Smooth muscle cell (in vitro differentiated cells): ENCODE data around the gene AGTR1. TPM values are rescaled to one million over a fixed set of nuclear protein-coding genes. Genes with fewer than 3 reads are reported as not detected.

Experiments
- DNase-seq: peaks from one replicate; lab custom pipeline; 2025; ENCODE audit not compliant: unreplicated experiment; lab: John Stamatoyannopoulos, UW
- H2AFZ ChIP-seq: fragments of 200-600 bp; sonication (generic); 2 replicates; pipeline ENCODE4 v1.6.0; 2016; ENCODE audit warnings: antibody characterized with exemption, low read depth, mild to moderate bottlenecking
- H3F3A ChIP-seq: fragments of 200-600 bp; sonication (generic); 2 replicates; pipeline ENCODE4 v1.6.0; 2017; ENCODE audit warnings: antibody characterized with exemption, low read depth
- H3K27ac ChIP-seq: fragments of 200-600 bp; sonication (generic); 2 replicates; pipeline ENCODE4 v1.5.1; 2016; ENCODE audit warnings: low read depth, mild to moderate bottlenecking
- H3K27me3 ChIP-seq: fragments of 200-600 bp; sonication (generic); 2 replicates; pipeline ENCODE4 v1.6.1; 2016; ENCODE audit warnings: low read depth, mild to moderate bottlenecking
- H3K36me3 ChIP-seq: fragments of 200-600 bp; sonication (generic); 2 replicates; pipeline ENCODE4 v1.5.1; 2016; ENCODE audit warnings: low read depth
- H3K4me1 ChIP-seq: fragments of 200-600 bp; sonication (generic); 2 replicates; pipeline ENCODE4 v1.5.1; 2016; ENCODE audit warnings: low read depth
- H3K4me2 ChIP-seq: fragments of 200-600 bp; sonication (generic); 2 replicates; pipeline ENCODE4 v1.6.0; 2016; ENCODE audit warnings: mild to moderate bottlenecking
- H3K4me3 ChIP-seq: fragments of 200-600 bp; sonication (generic); 2 replicates; pipeline ENCODE4 v1.5.1; 2016; ENCODE audit warnings: mild to moderate bottlenecking
- H3K79me2 ChIP-seq: fragments of 200-600 bp; sonication (generic); 2 replicates; pipeline ENCODE4 v1.6.0; 2016; ENCODE audit warnings: low read depth, mild to moderate bottlenecking
- H3K9ac ChIP-seq: fragments of 200-600 bp; sonication (generic); 2 replicates; pipeline ENCODE4 v1.6.0; 2016; ENCODE audit warnings: low read depth
- H3K9me3 ChIP-seq: fragments of 200-600 bp; sonication (generic); replicated peaks from 2 replicates; pipeline ENCODE4 v1.5.1; 2016; ENCODE audit warnings: low read depth
- H4K20me1 ChIP-seq: fragments of 200-600 bp; sonication (generic); 2 replicates; pipeline ENCODE4 v1.6.0; 2016; ENCODE audit warnings: low read depth
- CTCF ChIP-seq: fragments of 200-600 bp; sonication (generic); IDR thresholded peaks from 2 replicates; pipeline ENCODE4 v1.5.1; 2017; ENCODE audit warnings: borderline replicate concordance, mild to moderate bottlenecking, antibody characterized with exemption; ENCODE audit not compliant: insufficient read depth, poor library complexity, severe bottlenecking
- WGBS: methylation state at CpG from one replicate; pipeline ENCODE4 v1.1.7; 2016; ENCODE audit warnings: low lambda C conversion rate; 5-methylcytosine and 5-hydroxymethylcytosine counted together
- polyA plus RNA-seq: library from polyadenylated mRNA; unstranded; fragments of >200 nt; fragmentation: Nextera tagmentation; extraction: Ambion mirVana; gene quantifications from 2 replicates; pipeline ENCODE4 v1.2.1, GENCODE V29; 2016
- total RNA-seq: library from RNA; depleted of rRNA; stranded (reverse); fragments of >200 nt; gene quantifications from 2 replicates; pipeline ENCODE4 v1.2.3, GENCODE V29; 2014

AGTR1 gene
- total and polyA plus RNA-seq, 2 experiments from 2014 or later = 3.2 to 4.0 TPM

GRCh38 chr3:148654433-148654832, 43.3 kb upstream of the AGTR1 start:
- no peak for DNase-seq
- Histone ChIP-seq H4K20me1 (no peaks in the 10 kb centered on the region), H2AFZ (no peak overlapping the region), H3K9me3 (no peaks in the 10 kb centered on the region), H3K79me2 (no peaks in the 10 kb centered on the region), H3K4me2 (no peak overlapping the region), H3K4me1 (no peaks in the 10 kb centered on the region), H3K9ac (no peak overlapping the region), H3K27ac (no peak overlapping the region), H3K36me3 (no peaks in the 10 kb centered on the region), H3K4me3 (no peak overlapping the region), H3K27me3 (no peaks in the 10 kb centered on the region), H3F3A (peaks cover 7% of the 10 kb centered on the region)
- no peak for TF ChIP-seq CTCF
- WGBS = 91% methylated on average over 4 of the region's 4 CpGs

- H3K9me3 ChIP-seq = no peaks in the 10 kb centered on the region
- WGBS = 82% methylated on average over 4 of the region's 4 CpGs
- peaks cover 4% of the 10 kb centered on the region for H3K27me3 ChIP-seq
- H3K36me3 ChIP-seq = no peaks in the 10 kb centered on the region
- no peak overlapping the region for H2AFZ ChIP-seq
- no peak overlapping the region for H3K4me2 ChIP-seq
- H3F3A ChIP-seq = no peaks in the 10 kb centered on the region
- no peak overlapping the region for H3K9ac ChIP-seq
- no peak for TF ChIP-seq CTCF
- H3K4me3 ChIP-seq = no peak overlapping the region
- no peak for DNase-seq
- no peaks in the 10 kb centered on the region for H3K4me1 ChIP-seq
- H4K20me1 ChIP-seq = no peaks in the 10 kb centered on the region
- H3K79me2 ChIP-seq = no peaks in the 10 kb centered on the region
- no peak overlapping the region for H3K27ac ChIP-seq
These were observed 40.2 kb upstream of the AGTR1 start for GRCh38 chr3:148657470-148657869.

GRCh38 chr3:148659512-148659911, 38.2 kb upstream of the AGTR1 start:
- no peaks in the 10 kb centered on the region for H3K36me3 ChIP-seq
- no peaks in the 10 kb centered on the region for H3K79me2 ChIP-seq
- DNase-seq = no peak
- TF ChIP-seq CTCF = no peak
- no peaks in the 10 kb centered on the region for H3F3A ChIP-seq
- H3K4me1 ChIP-seq = no peaks in the 10 kb centered on the region
- no peak overlapping the region for H3K9ac ChIP-seq
- H3K27me3 ChIP-seq = peaks cover 16% of the 10 kb centered on the region
- no peaks in the 10 kb centered on the region for H3K9me3 ChIP-seq
- H3K4me2 ChIP-seq = no peak overlapping the region
- H3K4me3 ChIP-seq = no peak overlapping the region
- no peak overlapping the region for H3K27ac ChIP-seq
- 78% methylated on average over 1 of the region's 1 CpG for WGBS
- no peak overlapping the region for H2AFZ ChIP-seq
- H4K20me1 ChIP-seq = no peaks in the 10 kb centered on the region

- Histone ChIP-seq H3K4me1 (no peaks in the 10 kb centered on the region), H2AFZ (no peak overlapping the region), H3K9ac (no peak overlapping the region), H3F3A (no peaks in the 10 kb centered on the region), H3K27ac (no peak overlapping the region), H3K36me3 (no peaks in the 10 kb centered on the region), H4K20me1 (no peaks in the 10 kb centered on the region), H3K27me3 (no peaks in the 10 kb centered on the region), H3K79me2 (no peaks in the 10 kb centered on the region), H3K4me3 (no peak overlapping the region), H3K4me2 (no peak overlapping the region), H3K9me3 (no peaks in the 10 kb centered on the region)
- TF ChIP-seq CTCF = no peak
- no peak for DNase-seq
These were observed 17.4 kb upstream of the AGTR1 start for GRCh38 chr3:148680289-148680688.
